Measurements from ENCODE around the gene RAP2A. TPM values are rescaled to one million over a fixed set of nuclear protein-coding genes. Genes with fewer than 3 reads are reported as not detected.

The RAP2A gene
- total and polyA plus RNA-seq, 4 donors = 3.1 to 37.2 (median 6.7) TPM

- Histone ChIP-seq H3K27ac (ENCODE audit: low read depth in 1 of 2, low read length in 2 of 2) (no peak overlapping the region), H3K9me3 (ENCODE audit: control insufficient read depth in 4 of 4, low read length in 3 of 4) (no peaks in the 10 kb centered on the region), H3K36me3 (ENCODE audit: control insufficient read depth in 4 of 4, insufficient read depth in 3 of 4, low read depth in 1 of 4, low read length in 3 of 4) (no peaks in the 10 kb centered on the region), H3K9ac (ENCODE audit: low read depth in 1 of 2, low read length in 2 of 2) (no peak overlapping the region), H3K27me3 (ENCODE audit: control insufficient read depth in 4 of 4, insufficient read depth in 4 of 4, low read length in 3 of 4) (no peaks in the 10 kb centered on the region), H3K4me1 (ENCODE audit: control insufficient read depth in 4 of 4, insufficient read depth in 4 of 4, low read length in 3 of 4) (no peaks in the 10 kb centered on the region), H3K4me3 (ENCODE audit: low read depth in 1 of 3, low read length in 3 of 3) (no peak overlapping the region)
- TF ChIP-seq SP1 (IDR thresholded peaks at IDR 0.05) (no peak), HNF4G (IDR thresholded peaks at IDR 0.05) (no peak), EGR1 (IDR thresholded peaks at IDR 0.05; ENCODE audit: low read depth in 2 of 2) (no peak), RAD21 (IDR thresholded peaks at IDR 0.05) (no peak), FOXA2 (IDR thresholded peaks at IDR 0.05) (no peak), GABPA (IDR thresholded peaks at IDR 0.05 in 1 of 2, conservative IDR thresholded peaks at IDR 0.05 in 1 of 2) (no peak), RXRA (IDR thresholded peaks at IDR 0.05) (no peak), NR2F2 (IDR thresholded peaks at IDR 0.05) (no peak), FOXA1 (IDR thresholded peaks at IDR 0.05) (no peak), REST (IDR thresholded peaks at IDR 0.05) (no peak), JUND (IDR thresholded peaks at IDR 0.05) (no peak), HNF4A (conservative IDR thresholded peaks at IDR 0.05) (no peak), TAF1 (conservative IDR thresholded peaks at IDR 0.05) (no peak), YY1 (IDR thresholded peaks at IDR 0.05) (no peak)
- TF ChIP-seq, protein P1, sequence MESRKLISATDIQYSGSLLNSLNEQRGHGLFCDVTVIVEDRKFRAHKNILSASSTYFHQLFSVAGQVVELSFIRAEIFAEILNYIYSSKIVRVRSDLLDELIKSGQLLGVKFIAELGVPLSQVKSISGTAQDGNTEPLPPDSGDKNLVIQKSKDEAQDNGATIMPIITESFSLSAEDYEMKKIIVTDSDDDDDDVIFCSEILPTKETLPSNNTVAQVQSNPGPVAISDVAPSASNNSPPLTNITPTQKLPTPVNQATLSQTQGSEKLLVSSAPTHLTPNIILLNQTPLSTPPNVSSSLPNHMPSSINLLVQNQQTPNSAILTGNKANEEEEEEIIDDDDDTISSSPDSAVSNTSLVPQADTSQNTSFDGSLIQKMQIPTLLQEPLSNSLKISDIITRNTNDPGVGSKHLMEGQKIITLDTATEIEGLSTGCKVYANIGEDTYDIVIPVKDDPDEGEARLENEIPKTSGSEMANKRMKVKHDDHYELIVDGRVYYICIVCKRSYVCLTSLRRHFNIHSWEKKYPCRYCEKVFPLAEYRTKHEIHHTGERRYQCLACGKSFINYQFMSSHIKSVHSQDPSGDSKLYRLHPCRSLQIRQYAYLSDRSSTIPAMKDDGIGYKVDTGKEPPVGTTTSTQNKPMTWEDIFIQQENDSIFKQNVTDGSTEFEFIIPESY (IDR thresholded peaks at IDR 0.05) = no peak
- TF ChIP-seq, protein P2, sequence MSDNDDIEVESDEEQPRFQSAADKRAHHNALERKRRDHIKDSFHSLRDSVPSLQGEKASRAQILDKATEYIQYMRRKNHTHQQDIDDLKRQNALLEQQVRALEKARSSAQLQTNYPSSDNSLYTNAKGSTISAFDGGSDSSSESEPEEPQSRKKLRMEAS (IDR thresholded peaks at IDR 0.05) = no peak
- TF ChIP-seq, protein P3, sequence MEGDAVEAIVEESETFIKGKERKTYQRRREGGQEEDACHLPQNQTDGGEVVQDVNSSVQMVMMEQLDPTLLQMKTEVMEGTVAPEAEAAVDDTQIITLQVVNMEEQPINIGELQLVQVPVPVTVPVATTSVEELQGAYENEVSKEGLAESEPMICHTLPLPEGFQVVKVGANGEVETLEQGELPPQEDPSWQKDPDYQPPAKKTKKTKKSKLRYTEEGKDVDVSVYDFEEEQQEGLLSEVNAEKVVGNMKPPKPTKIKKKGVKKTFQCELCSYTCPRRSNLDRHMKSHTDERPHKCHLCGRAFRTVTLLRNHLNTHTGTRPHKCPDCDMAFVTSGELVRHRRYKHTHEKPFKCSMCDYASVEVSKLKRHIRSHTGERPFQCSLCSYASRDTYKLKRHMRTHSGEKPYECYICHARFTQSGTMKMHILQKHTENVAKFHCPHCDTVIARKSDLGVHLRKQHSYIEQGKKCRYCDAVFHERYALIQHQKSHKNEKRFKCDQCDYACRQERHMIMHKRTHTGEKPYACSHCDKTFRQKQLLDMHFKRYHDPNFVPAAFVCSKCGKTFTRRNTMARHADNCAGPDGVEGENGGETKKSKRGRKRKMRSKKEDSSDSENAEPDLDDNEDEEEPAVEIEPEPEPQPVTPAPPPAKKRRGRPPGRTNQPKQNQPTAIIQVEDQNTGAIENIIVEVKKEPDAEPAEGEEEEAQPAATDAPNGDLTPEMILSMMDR (IDR thresholded peaks at IDR 0.05; ENCODE audit: low read depth, low read length, missing input control) = no peak
- TF ChIP-seq, protein P4, sequence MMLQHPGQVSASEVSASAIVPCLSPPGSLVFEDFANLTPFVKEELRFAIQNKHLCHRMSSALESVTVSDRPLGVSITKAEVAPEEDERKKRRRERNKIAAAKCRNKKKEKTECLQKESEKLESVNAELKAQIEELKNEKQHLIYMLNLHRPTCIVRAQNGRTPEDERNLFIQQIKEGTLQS (IDR thresholded peaks at IDR 0.05) = no peak
- no peak for DNase-seq (ENCODE audit: low spot score)
- WGBS = 93% methylated on average over 4 of the region's 4 CpGs
These were observed 65.2 kb downstream of the RAP2A start for GRCh38 chr13:97499181-97499580.

Data from liver (tissue), 9 donors.